H1 (cell line): ENCODE measurements around the gene APOL3. TPM values are rescaled to one million over a fixed set of nuclear protein-coding genes. Genes with fewer than 3 reads are reported as not detected.

Experiments used
- BACH1 ChIP-seq: IDR thresholded peaks from 2 replicates; pipeline ENCODE4 v1.6.1; 2012; ENCODE audit warnings: low read length, improper control_type of control experiment
- CHD2 ChIP-seq: IDR thresholded peaks from 2 replicates; pipeline ENCODE4 v1.6.1; 2012; ENCODE audit warnings: low read length, improper control_type of control experiment
- CHD7 ChIP-seq: fragments of 300-600 bp; sonication (generic); IDR thresholded peaks from 2 replicates; pipeline ENCODE4 v1.7.1; 2012; ENCODE audit warnings: low read length, moderate library complexity, mild to moderate bottlenecking, inconsistent platforms; ENCODE audit not compliant: insufficient replicate concordance
- NRF1 ChIP-seq: IDR thresholded peaks from 2 replicates; pipeline ENCODE4 v1.6.1; 2011; ENCODE audit warnings: mild to moderate bottlenecking, low read depth, low read length, improper control_type of control experiment
- TBP ChIP-seq: IDR thresholded peaks from 2 replicates; pipeline ENCODE4 v1.6.1; 2011; ENCODE audit warnings: low read depth, low read length, improper control_type of control experiment
- TCF12 ChIP-seq: IDR thresholded peaks from 2 replicates; pipeline ENCODE4 v1.6.1; 2011; ENCODE audit warnings: low read depth, mild to moderate bottlenecking, low read length
- USF2 ChIP-seq: IDR thresholded peaks from 2 replicates; pipeline ENCODE4 v1.6.1; 2011; ENCODE audit warnings: low read length, improper control_type of control experiment
- polyA plus RNA-seq, 7 experiments: library from polyadenylated mRNA; depleted of rRNA in 3 of 7; stranded (reverse) in 5 of 7; unstranded in 2 of 7; fragments of >200 nt in 5 of 7; fragments of 200-250 nt in 2 of 7; gene quantifications; 1 replicate in 5 of 7; 2 replicates in 1 of 7; 4 replicates in 1 of 7; pipeline versions ENCODE4 v1.2.1 to v1.2.3, GENCODE V29; 2011 to 2013; ENCODE audit warnings: missing spikeins in 2 of 7, mixed read lengths in 2 of 7
- total RNA-seq: library from RNA; stranded (reverse); fragmentation: NEBNext Ultra II Directional; extraction: Animal tissue kit (Norgen Biotek cat#: 25700); gene quantifications from 2 replicates; pipeline ENCODE4 v1.2.1, GENCODE V29; 2021

Gene APOL3
- total and polyA plus RNA-seq, 2 of the 8 experiments (the other 6 are each of a cell fraction or from before 2014, with no cell fraction given), result 0.12 TPM; not detected in 1

- no peak for TF ChIP-seq BACH1
- no peak for TF ChIP-seq TBP
- no peak for TF ChIP-seq TCF12
- no peak for TF ChIP-seq CHD7
- TF ChIP-seq CHD2, result no peak
- TF ChIP-seq NRF1, result no peak
- no peak for TF ChIP-seq USF2
Observed at GRCh38 chr22:36153501-36154422, 6.8 kb downstream of the APOL3 start (continued).
